Loucy (cell line): Measurements from ENCODE around the gene PARP15.
A peak's percentile ranks its signal among the peaks of the same experiment; 100 is the strongest.
"Not testable (repeated sequence)": the region's sequence is repeated elsewhere in the genome, so short reads cannot be mapped to it uniquely, and the experiment has no call there.

Experiments
- H2AFZ ChIP-seq: fragments of 200-600 bp; sonication (generic); 2 replicates; pipeline ENCODE4 v1.6.0; 2016; ENCODE audit warnings: antibody characterized with exemption, mild to moderate bottlenecking, low read length, moderate library complexity
- H3F3A ChIP-seq: fragments of 200-600 bp; 2 replicates; pipeline ENCODE4 v1.6.0; 2016; ENCODE audit warnings: antibody characterized with exemption, low read depth, mild to moderate bottlenecking
- H3K27me3 ChIP-seq: fragments of 200-600 bp; sonication (generic); 2 replicates; pipeline ENCODE4 v1.6.1; 2014; ENCODE audit warnings: low read length, mild to moderate bottlenecking; ENCODE audit not compliant: insufficient read depth, poor library complexity, severe bottlenecking
- H3K36me3 ChIP-seq: fragments of 200-600 bp; sonication (generic); 2 replicates; pipeline ENCODE4 v1.6.1; 2016; ENCODE audit warnings: low read length; ENCODE audit not compliant: insufficient read depth
- H3K4me1 ChIP-seq: fragments of 200-600 bp; sonication (generic); 2 replicates; pipeline ENCODE4 v1.5.1; 2014; ENCODE audit warnings: low read length, mild to moderate bottlenecking; ENCODE audit not compliant: insufficient read depth, poor library complexity, severe bottlenecking
- H3K4me2 ChIP-seq: fragments of 200-600 bp; sonication (generic); 2 replicates; pipeline ENCODE4 v1.6.0; 2014; ENCODE audit warnings: antibody characterized with exemption, low read length, low read depth, mild to moderate bottlenecking; ENCODE audit not compliant: poor library complexity, severe bottlenecking
- H3K4me3 ChIP-seq: fragments of 200-600 bp; sonication (generic); 2 replicates; pipeline ENCODE4 v1.5.1; 2014; ENCODE audit warnings: low read length, mild to moderate bottlenecking, mixed read lengths; ENCODE audit not compliant: poor library complexity, severe bottlenecking
- H3K79me2 ChIP-seq: fragments of 200-600 bp; sonication (generic); 2 replicates; pipeline ENCODE4 v1.6.1; 2014; ENCODE audit warnings: low read length; ENCODE audit not compliant: insufficient read depth
- H3K9ac ChIP-seq: fragments of 200-600 bp; sonication (generic); 2 replicates; pipeline ENCODE4 v1.6.0; 2014; ENCODE audit warnings: mild to moderate bottlenecking, low read depth, low read length, moderate library complexity; ENCODE audit not compliant: poor library complexity, severe bottlenecking
- H3K9me2 ChIP-seq: fragments of 200-600 bp; sonication (generic); replicated peaks from 2 replicates; pipeline ENCODE4 v1.6.1; 2016; ENCODE audit warnings: low read depth, low read length, mixed read lengths
- H3K9me3 ChIP-seq: fragments of 200-600 bp; sonication (generic); 2 replicates; pipeline ENCODE4 v1.6.1; 2014; ENCODE audit warnings: mild to moderate bottlenecking, antibody characterized with exemption, low read length, low read depth; ENCODE audit not compliant: insufficient read depth
- H4K20me1 ChIP-seq: fragments of 200-600 bp; sonication (generic); 2 replicates; pipeline ENCODE4 v1.6.0; 2014; ENCODE audit warnings: antibody characterized with exemption, low read length, mild to moderate bottlenecking; ENCODE audit not compliant: insufficient read depth, poor library complexity, severe bottlenecking
- EZH2phosphoT487 ChIP-seq: fragments of 200-600 bp; IDR thresholded peaks from 2 replicates; pipeline ENCODE4 v1.6.1; 2018; ENCODE audit warnings: antibody characterized with exemption, mild to moderate bottlenecking, moderate library complexity, borderline replicate concordance
- TF ChIP-seq, protein P1 (sequence below): fragments of 200-600 bp; sonication (generic); conservative IDR thresholded peaks from 2 replicates; pipeline ENCODE4 v1.5.1; 2014; ENCODE audit warnings: mild to moderate bottlenecking, antibody characterized with exemption, low read length

The PARP15 gene

GRCh38 chr3:122562923-122563716, 14.3 kb upstream of the PARP15 start:
- no peaks in the 10 kb centered on the region for H3K36me3 ChIP-seq
- H3K4me1 ChIP-seq: peaks cover 38% of the 10 kb centered on the region
- peak overlapping the region; percentile 84 for H3K4me3 ChIP-seq
- H3F3A ChIP-seq: no peaks in the 10 kb centered on the region
- H3K79me2 ChIP-seq: peaks cover 27% of the 10 kb centered on the region
- no peaks in the 10 kb centered on the region for H3K9me2 ChIP-seq
- H4K20me1 ChIP-seq: no peaks in the 10 kb centered on the region
- peak overlapping the region; percentile 78 for H3K4me2 ChIP-seq
- peak overlapping the region; percentile 86 for H3K9ac ChIP-seq
- H3K27me3 ChIP-seq: no peaks in the 10 kb centered on the region
- TF ChIP-seq EZH2phosphoT487: no peak
- TF ChIP-seq, protein P1, sequence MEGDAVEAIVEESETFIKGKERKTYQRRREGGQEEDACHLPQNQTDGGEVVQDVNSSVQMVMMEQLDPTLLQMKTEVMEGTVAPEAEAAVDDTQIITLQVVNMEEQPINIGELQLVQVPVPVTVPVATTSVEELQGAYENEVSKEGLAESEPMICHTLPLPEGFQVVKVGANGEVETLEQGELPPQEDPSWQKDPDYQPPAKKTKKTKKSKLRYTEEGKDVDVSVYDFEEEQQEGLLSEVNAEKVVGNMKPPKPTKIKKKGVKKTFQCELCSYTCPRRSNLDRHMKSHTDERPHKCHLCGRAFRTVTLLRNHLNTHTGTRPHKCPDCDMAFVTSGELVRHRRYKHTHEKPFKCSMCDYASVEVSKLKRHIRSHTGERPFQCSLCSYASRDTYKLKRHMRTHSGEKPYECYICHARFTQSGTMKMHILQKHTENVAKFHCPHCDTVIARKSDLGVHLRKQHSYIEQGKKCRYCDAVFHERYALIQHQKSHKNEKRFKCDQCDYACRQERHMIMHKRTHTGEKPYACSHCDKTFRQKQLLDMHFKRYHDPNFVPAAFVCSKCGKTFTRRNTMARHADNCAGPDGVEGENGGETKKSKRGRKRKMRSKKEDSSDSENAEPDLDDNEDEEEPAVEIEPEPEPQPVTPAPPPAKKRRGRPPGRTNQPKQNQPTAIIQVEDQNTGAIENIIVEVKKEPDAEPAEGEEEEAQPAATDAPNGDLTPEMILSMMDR: no peak
- peak overlapping the region; percentile 82 for H2AFZ ChIP-seq
- H3K9me3 ChIP-seq: no peaks in the 10 kb centered on the region

DNA sequence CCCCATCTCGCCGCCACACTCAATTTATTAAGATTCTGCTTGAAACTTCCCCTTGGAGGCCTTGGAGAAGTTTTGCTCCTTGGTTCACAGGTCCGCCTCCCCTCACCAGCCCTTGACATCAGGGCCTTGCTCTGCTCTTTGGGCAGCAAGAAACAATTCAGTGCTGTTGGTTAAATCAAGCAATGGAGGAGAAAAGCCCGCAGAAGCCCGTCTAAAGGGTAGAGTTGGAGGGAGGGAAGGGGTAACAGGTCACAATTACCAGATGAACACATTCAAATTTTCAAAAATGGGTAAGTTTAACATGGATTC, 13.8 kb upstream of the PARP15 start:
- H3K79me2 ChIP-seq: peaks cover 27% of the 10 kb centered on the region
- H3K9me3 ChIP-seq: no peaks in the 10 kb centered on the region
- H3K27me3 ChIP-seq: no peaks in the 10 kb centered on the region
- H4K20me1 ChIP-seq: no peaks in the 10 kb centered on the region
- H3K4me2 ChIP-seq: peak overlapping the region; percentile 78
- H3K36me3 ChIP-seq: no peaks in the 10 kb centered on the region
- peak overlapping the region; percentile 84 for H3K4me3 ChIP-seq
- no peak for TF ChIP-seq EZH2phosphoT487
- TF ChIP-seq, protein P1: no peak
- no peaks in the 10 kb centered on the region for H3K9me2 ChIP-seq
- peaks cover 38% of the 10 kb centered on the region for H3K4me1 ChIP-seq
- no peaks in the 10 kb centered on the region for H3F3A ChIP-seq
- peak overlapping the region; percentile 86 for H3K9ac ChIP-seq
- H2AFZ ChIP-seq: peak overlapping the region; percentile 82

- no peaks in the 10 kb centered on the region for H3K9me3 ChIP-seq
- no peaks in the 10 kb centered on the region for H3K27me3 ChIP-seq
- no peaks in the 10 kb centered on the region for H4K20me1 ChIP-seq
- H3K4me2 ChIP-seq: peak within 1 kb of the TSS; percentile 78
- H3K4me3 ChIP-seq: peak within 1 kb of the TSS; percentile 84
- H2AFZ ChIP-seq: peak within 1 kb of the TSS; percentile 82
- peaks cover 27% of the 10 kb centered on the region for H3K79me2 ChIP-seq
- H3K9me2 ChIP-seq: no peaks in the 10 kb centered on the region
- peak within 1 kb of the TSS; percentile 86 for H3K9ac ChIP-seq
- TF ChIP-seq EZH2phosphoT487: no peak
- TF ChIP-seq, protein P1: no peak
- peaks cover 38% of the 10 kb centered on the region for H3K4me1 ChIP-seq
- H3K36me3 ChIP-seq: no peaks in the 10 kb centered on the region
- no peaks in the 10 kb centered on the region for H3F3A ChIP-seq
Measured at GRCh38 chr3:122564155-122564912, 13.1 kb upstream of the PARP15 start, which contains the start of the genes DTX3L and PARP9. TSS of gene DTX3L (plus strand) at chr3:122564338. CDS start at chr3:122564427, 89 bp downstream. TSS of gene PARP9 (minus strand) at chr3:122564300. CDS start at chr3:122559620, 4,680 bp downstream.

DNA sequence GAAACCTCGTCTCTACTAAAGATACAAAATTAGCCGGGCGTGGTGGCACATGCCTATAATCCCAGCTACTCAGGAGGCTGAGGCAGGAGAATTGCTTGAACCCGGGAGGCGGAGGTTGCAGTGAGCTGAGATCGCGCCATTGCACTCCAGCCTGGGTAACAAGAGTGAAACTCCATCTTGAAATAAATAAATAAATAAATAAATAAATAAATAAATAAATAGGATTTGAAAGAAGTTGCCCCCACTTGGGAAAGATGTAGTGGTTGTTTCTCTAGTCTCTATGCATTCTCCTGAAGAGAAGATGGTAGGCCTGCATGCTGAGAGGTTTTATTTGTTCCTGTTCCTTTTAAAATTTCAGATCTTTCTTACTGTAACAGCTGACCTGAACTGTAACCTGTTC, 9.3 kb upstream of the PARP15 start:
- H3K9me2 ChIP-seq, H3K9me3 ChIP-seq, H3F3A ChIP-seq, H3K4me2 ChIP-seq, H3K36me3 ChIP-seq, H3K27me3 ChIP-seq, H4K20me1 ChIP-seq, H2AFZ ChIP-seq, H3K9ac ChIP-seq, H3K4me3 ChIP-seq: not testable (repeated sequence)
- peaks cover 34% of the 10 kb centered on the region for H3K4me1 ChIP-seq
- peaks cover 27% of the 10 kb centered on the region for H3K79me2 ChIP-seq
